ENCODE results near the gene TNFSF8. TPM values are rescaled to one million over a fixed set of nuclear protein-coding genes. Genes with fewer than 3 reads are reported as not detected.

TNFSF8 gene
- polyA plus RNA-seq, 1 donor, result 0.53 TPM

DNA sequence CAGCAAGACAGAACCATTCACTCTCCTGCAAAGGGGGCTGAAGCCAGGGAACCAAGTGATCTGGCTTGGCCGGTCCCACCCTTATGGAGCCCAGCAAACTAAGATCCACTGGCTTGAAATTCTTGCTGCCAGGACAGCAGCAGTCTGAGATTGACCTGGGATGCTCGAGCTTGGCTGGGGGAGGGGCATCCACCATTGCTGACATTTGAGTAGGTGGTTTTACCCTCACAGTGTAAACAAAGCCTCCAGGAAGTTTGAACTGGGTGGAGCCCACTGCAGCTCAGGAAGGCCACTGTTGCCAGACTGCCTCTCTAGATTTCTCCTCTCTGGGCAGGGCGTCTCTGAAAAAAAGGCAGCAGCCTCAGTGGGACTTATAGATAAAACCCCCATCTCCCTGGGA lies 60.5 kb downstream of the TNFSF8 start:
- no peak for DNase-seq (ENCODE audit: low read depth)

DNA sequence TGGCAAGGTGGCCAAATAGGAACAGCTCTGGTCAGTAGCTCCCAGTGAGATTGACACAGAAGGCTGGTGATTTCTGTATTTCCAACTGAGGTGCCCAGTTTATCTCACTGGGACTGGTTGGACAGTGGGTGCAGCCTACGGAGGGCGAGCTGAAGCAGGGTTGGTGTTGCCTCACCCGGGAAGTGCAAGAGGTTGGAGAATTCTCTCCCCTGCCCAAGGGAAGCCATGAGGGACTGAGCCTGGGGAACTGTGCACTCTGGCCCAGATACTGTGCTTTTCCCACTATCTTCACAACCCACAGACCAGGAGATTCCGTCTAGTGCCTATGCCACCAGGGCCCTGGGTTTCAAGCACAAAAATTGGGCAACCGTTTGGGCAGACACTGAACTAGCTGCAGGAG lies 61.0 kb downstream of the TNFSF8 start:
- DNase-seq (ENCODE audit: low read depth), result no peak

DNA sequence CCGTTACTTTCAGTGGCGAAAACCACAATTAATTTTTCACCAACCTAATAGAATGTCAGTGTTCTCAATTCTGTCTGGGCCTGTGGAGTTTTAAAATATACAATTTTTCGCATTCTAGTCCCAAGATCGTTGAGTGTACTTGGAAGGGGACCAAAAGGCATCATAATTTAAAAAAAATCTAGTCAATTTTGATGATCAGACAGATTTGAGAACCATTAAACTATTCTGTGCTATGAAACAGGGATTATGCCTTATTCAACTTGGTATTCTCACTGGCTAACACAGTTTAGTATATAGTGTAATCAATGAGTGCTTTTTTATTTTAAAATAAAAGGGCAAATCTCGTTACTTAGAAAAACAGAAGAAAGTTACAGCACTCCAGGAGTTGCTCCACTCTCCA lies 63.1 kb downstream of the TNFSF8 start:
- DNase-seq (ENCODE audit: low read depth), result no peak

DNA sequence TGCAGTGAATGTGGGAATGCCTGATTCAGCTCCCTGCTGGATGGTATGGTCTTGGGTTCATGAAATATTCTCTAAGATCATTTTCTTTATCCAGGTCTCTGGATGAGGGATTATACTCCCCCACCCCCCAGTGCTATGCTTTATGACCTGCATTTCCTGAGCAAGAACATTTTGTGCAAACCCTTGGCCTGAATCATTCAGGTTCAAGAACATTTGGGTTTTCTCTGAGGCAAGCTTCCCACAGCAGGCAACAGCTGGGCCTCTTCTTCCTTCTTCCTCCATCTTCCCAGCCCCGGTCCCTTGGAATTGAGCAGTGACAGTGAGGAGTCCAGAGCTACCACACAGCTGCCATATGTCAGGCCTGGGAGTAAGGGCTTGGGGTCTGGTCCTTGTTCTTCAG lies 65.9 kb downstream of the TNFSF8 start:
- DNase-seq (ENCODE audit: low read depth), result no peak

- no peak for DNase-seq (ENCODE audit: low read depth)
These were observed 68.3 kb downstream of the TNFSF8 start for GRCh38 chr9:114861922-114862605.

GRCh38 chr9:114861273-114861672 lies 69.1 kb downstream of the TNFSF8 start:
- DNase-seq (ENCODE audit: low read depth), result no peak

DNA sequence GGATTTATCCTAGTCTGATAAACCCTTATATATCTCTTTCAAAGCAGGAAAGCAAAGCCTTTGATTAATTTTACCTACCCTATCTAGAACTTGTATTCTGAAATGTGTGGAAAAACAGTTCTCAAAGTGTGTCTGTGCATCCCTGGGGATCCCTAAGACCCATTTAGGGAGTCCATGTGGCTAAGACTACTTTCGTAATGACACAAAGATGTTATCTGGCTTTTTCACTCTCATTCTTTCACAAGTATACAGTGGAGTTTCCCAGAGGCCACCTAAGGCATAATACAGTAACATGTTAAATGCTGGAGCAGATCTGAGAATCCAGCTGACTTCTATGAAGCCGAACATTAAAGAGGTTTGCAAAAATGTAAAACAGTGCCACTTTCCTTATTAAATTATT lies 70.2 kb downstream of the TNFSF8 start:
- no peak for DNase-seq (ENCODE audit: low read depth)

DNA sequence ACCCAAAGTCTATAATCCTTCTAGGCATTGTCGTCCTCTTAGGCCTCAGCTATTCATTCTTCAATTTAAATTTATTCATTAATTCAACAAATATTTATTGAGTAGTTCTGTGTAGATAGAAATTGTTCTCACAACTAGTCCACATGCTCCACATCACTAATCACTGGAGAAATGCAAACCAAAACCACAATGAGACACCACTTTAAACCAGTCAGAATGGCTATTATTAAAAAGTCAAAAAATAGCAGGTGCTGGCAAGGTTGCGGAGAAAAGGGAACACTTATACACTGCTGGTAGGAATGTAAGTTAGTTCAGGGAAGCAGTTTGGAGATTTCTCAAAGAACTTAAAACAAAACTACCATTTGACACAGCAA lies 73.5 kb downstream of the TNFSF8 start:
- no peak for DNase-seq (ENCODE audit: low read depth)

GRCh38 chr9:114856215-114856941 lies 74.0 kb downstream of the TNFSF8 start:
- no peak for DNase-seq (ENCODE audit: low read depth)

- DNase-seq (ENCODE audit: low read depth), result no peak
These were observed 74.9 kb downstream of the TNFSF8 start for GRCh38 chr9:114855488-114855887.

- no peak for DNase-seq (ENCODE audit: low read depth)
These were observed 75.5 kb downstream of the TNFSF8 start for GRCh38 chr9:114854736-114855355.

DNA sequence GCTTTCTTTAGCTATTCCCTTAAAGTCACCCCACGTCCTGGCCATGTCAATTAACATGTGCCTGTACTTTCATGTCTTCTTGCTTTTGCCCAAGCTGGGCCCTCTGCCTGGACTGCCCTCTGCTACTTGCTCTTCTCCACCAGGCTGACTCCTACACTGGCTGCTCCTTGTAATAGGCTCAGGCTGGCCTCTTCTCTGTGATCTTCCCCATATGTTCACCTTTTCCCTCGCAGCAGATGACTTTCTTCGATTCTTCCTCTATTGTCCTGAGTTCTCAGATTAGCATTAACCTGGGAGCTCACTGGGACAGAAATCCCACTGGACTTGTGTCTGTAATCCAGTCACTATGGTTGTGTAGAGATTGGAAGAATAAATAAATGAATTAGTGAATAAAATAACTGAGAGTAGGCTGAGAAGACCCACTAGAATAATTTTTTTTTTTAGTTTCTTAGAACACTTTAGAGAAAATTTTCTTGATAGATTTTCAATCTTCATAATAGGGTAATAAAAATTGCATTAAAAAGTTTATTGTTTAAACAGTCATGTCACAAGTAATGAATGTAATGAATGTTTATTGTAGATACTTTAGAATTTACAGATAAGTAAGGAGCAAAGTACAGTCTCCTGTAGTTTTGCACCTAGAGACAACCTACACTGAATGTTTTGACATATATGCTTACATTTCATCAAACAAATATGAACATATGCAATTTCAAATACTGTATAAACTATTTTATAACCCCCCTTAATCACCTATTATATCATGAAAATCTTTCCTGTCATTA lies 77.1 kb downstream of the TNFSF8 start:
- DNase-seq (ENCODE audit: low read depth), result no peak

- DNase-seq (ENCODE audit: low read depth), result no peak
These were observed 78.3 kb downstream of the TNFSF8 start for GRCh38 chr9:114852050-114852594.

- no peak for DNase-seq (ENCODE audit: low read depth)
These were observed 79.1 kb downstream of the TNFSF8 start for GRCh38 chr9:114851306-114851705.

Other genes with a start within 250 kb of the TNFSF8 start
- not detected for gene TEX48, start 248.4 kb downstream of the TNFSF8 start, polyA plus RNA-seq (ENCODE audit: insufficient read length)
- 0.13 TPM for gene TNFSF15, start 124.6 kb downstream of the TNFSF8 start, polyA plus RNA-seq (ENCODE audit: insufficient read length)
- 43.4 TPM for gene TNC, start 187.6 kb upstream of the TNFSF8 start, polyA plus RNA-seq (ENCODE audit: insufficient read length)